ENCODE measurements around the gene RPTOR.

Gene RPTOR

DNA sequence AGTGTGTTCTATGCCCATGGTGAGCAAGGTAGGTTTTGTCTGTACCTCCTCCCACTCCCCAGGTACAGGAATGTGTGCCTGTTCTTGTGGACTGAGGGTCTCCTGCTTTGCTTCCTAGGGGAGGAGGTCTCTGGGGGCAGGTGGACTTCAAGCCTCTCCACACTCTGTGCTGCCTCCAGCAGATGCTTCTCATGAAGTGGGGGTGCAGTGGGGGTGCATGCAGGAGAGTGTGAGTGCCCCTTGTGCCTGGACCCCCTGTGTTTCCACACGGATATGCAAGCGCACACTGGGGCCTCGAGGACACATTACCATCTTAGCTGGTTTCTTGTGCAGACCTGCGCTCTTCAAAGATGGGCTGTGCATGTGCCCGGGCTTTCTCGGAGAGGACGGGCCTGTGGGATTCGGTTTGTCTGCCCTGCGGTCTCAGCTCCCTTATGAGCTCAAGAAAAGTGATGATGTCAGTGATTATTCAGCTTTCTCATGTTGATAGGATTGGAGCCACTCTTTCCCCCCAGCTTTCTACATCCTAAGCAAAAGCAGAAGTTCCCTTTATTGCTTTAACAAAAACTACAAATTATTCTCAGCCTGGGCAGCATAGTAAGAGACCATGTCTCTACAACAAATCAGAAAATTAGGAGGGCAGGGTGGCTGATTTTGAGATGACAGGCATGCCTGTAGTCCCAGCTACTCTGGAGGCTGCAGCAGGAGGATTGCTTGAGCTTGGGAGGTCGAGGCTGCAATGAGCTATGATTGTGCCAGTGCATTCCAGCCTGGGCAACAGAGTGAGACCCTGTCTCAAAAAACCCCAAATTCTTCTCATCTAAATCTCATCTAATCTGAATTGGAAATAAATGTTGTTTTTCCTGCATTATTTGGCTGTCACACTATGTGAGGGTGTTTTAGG, 86.8 kb downstream of the RPTOR start:
- no peak overlapping the region for H3K4me3 ChIP-seq (replicated peaks in 1 of 2; ENCODE audit: low read depth in 2 of 2, low read length in 2 of 2)
- TF ChIP-seq, protein P1, sequence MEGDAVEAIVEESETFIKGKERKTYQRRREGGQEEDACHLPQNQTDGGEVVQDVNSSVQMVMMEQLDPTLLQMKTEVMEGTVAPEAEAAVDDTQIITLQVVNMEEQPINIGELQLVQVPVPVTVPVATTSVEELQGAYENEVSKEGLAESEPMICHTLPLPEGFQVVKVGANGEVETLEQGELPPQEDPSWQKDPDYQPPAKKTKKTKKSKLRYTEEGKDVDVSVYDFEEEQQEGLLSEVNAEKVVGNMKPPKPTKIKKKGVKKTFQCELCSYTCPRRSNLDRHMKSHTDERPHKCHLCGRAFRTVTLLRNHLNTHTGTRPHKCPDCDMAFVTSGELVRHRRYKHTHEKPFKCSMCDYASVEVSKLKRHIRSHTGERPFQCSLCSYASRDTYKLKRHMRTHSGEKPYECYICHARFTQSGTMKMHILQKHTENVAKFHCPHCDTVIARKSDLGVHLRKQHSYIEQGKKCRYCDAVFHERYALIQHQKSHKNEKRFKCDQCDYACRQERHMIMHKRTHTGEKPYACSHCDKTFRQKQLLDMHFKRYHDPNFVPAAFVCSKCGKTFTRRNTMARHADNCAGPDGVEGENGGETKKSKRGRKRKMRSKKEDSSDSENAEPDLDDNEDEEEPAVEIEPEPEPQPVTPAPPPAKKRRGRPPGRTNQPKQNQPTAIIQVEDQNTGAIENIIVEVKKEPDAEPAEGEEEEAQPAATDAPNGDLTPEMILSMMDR (IDR thresholded peaks at IDR 0.05; ENCODE audit: low read depth, low read length): no peak
- DNase-seq (ENCODE audit: low read depth in 2 of 2): no peak

DNA sequence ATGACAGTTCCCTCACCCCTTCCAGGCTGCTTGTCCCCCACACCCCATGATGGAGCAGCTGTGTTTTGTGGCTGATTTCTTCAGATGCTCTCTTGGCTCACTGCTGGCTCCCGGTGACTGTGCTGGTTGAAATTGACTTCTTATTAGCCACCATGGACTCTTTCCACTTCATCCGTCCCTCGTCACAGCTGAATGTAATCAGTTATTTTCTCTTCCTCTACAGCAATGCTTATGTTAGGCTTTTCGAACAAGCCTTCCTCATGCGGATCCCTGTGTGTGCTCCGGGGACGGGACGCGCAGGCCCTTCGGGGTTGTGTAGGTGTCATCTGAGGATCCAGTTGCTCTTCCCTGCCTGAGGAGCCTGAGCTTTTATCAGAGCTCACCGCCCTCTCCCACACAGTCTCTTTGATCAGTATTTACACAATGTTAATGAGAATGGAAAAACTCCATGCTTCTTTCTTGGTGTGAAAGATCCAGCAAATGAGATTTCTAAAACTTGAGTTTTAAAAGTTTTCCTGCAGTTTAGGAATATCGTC, 87.5 kb downstream of the RPTOR start:
- TF ChIP-seq, protein P1 (IDR thresholded peaks at IDR 0.05; ENCODE audit: low read depth, low read length): no peak
- H3K4me3 ChIP-seq (replicated peaks in 1 of 2; ENCODE audit: low read depth in 2 of 2, low read length in 2 of 2): no peak overlapping the region
- no peak for DNase-seq (ENCODE audit: low read depth in 2 of 2)

DNA sequence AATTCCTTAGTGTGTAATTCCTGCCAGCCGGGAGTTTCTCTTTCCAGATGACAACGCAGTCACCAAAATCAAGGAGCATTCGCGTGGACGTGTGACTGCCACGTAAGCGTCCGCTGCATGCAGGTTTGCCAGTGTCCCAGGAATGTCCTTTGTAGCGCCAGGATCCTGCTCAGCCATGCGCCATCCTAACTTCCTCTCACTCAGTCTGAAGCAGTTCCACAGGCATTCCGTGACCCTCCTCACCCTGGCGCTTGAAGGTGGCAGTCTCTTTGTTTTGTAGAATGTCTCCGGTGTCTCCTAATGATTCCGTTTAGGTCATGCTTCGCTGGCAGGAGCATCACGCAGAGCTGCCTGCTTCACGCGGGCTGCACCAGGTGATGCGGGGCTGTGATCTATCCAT, 88.6 kb downstream of the RPTOR start:
- no peak for DNase-seq (ENCODE audit: low read depth in 2 of 2)
- TF ChIP-seq, protein P1 (IDR thresholded peaks at IDR 0.05; ENCODE audit: low read depth, low read length): no peak
- no peak overlapping the region for H3K4me3 ChIP-seq (replicated peaks in 1 of 2; ENCODE audit: low read depth in 2 of 2, low read length in 2 of 2)

DNA sequence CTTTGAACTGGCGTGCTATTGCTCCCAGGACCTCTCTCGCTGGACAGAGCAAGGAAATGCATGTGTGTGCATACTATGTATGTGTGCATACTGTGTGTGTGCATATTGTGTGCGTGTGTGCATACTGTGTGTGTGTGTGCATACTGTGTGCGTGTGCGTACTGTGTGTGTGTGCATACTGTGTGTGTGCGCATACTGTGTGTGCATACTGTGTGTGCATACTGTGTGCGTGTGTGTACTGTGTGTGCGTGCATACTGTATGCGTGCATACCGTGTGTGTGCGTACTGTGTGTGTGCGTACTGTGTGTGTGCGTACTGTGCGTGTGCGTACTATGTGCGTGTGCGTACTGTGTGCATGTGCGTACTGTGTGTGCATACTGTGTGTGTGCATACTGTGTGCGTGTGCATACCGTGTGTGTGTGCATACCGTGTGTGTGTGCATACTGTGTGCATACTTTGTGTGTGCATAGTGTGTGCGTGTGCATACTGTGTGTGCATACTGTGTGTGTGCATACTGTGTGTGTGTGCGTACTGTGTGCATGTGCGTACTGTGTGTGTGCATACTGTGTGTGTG, 89.4 kb downstream of the RPTOR start:
- no peak overlapping the region for H3K4me3 ChIP-seq (replicated peaks in 1 of 2; ENCODE audit: low read depth in 2 of 2, low read length in 2 of 2)
- TF ChIP-seq, protein P1 (IDR thresholded peaks at IDR 0.05; ENCODE audit: low read depth, low read length): no peak
- DNase-seq (ENCODE audit: low read depth in 2 of 2): no peak

DNA sequence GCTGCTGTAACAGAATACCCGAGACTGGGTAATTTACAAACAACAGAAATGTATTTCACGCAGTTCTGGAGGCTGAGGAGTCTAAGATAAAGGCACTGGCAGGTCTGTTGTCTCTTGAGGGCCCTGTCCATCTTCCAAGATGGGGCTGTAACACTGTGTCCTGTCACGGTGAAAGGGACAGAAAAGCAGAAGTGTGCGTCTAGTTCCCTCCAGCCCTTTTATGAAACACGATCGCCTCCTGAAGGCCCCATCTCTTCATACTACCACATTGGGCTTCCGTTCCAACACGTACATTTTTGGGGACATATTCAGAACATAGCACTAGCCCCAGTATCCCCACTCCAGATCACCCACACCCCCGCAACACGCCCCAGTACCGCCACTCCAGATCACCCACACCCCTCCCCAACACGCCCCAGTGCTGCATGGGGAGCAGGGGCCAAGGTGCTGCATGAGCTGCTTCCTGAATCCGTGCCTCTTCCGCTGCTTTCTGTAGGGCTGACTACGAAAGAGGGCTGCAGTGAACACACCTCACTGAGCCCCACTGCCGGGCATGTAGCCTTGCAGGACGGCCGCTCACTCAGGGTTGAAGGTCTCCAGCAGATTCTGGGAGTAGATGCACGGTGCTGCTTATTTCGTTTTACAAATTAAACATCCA, 91.9 kb downstream of the RPTOR start:
- H3K4me3 ChIP-seq (replicated peaks in 1 of 2; ENCODE audit: low read depth in 2 of 2, low read length in 2 of 2): no peak overlapping the region
- TF ChIP-seq, protein P1 (IDR thresholded peaks at IDR 0.05; ENCODE audit: low read depth, low read length): no peak
- DNase-seq (ENCODE audit: low read depth in 2 of 2): no peak

DNA sequence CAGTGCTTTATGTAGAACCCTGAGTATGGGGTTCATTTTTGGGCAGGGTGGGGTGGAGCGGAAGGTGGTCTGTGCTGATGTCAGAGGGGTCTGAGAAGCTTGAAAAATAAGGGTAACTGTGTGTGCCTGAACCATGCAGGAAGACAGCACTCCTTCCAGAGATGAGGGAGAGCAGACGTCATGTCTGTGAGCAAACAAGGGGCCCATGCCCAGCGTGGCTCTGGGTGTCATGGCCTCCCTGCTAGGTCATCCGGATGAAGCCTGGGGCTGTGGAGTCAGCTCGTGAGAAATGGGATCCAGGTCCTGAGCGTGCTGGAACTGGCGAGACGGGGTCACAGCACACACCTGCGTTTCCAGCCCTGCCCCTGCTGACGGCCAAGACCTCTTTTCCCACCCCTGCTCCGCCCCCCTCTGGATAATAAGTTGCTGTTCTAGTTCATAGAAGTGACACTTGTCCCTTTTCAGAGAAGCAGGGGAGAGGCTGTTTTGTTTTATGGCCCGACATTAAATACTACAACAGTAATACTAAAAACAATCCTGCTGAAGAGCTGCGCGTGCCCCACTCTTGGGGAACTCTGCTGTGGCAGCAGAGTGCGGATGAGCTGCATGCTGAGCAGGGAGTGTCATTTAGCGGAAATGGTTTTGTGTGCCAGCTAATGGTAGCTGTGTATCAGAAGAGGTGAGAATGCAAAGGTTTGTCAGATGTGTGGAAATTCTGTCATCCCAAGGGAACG, 92.6 kb downstream of the RPTOR start:
- DNase-seq (ENCODE audit: low read depth in 2 of 2): no peak
- no peak overlapping the region for H3K4me3 ChIP-seq (replicated peaks in 1 of 2; ENCODE audit: low read depth in 2 of 2, low read length in 2 of 2)
- TF ChIP-seq, protein P1 (IDR thresholded peaks at IDR 0.05; ENCODE audit: low read depth, low read length): no peak

Measured in cardiac fibroblast (primary cell).